ENCODE measurements around the gene NYAP1. TPM values are rescaled to one million over a fixed set of nuclear protein-coding genes. Genes with fewer than 3 reads are reported as not detected.

The NYAP1 gene
- total RNA-seq, 1 donor from 2014 or later: 1.2 TPM

- Mint-ChIP-seq H3K27me3 (ENCODE audit: insufficient read depth, low read depth) (peaks cover 7% of the 10 kb centered on the region), H3K9me3 (no peaks in the 10 kb centered on the region), H3K27ac (peak overlapping the region; percentile 30), H3K4me3 (peak overlapping the region; percentile 77), H3K36me3 (no peaks in the 10 kb centered on the region), H3K4me1 (peaks cover 37% of the 10 kb centered on the region)
- DNase-seq (ENCODE audit: low spot score): no peak
- Histone ChIP-seq H3K9me3 (ENCODE audit: low read depth) (no peaks in the 10 kb centered on the region), H3K9ac (no peak overlapping the region), H3K27ac (no peak overlapping the region), H3K27me3 (no peaks in the 10 kb centered on the region), H3K79me2 (ENCODE audit: low read depth) (peaks cover 14% of the 10 kb centered on the region), H3K4me1 (peaks cover 16% of the 10 kb centered on the region), H3F3A (ENCODE audit: low read depth) (peaks cover 21% of the 10 kb centered on the region), H3K4me2 (peak overlapping the region; percentile 94), H3K36me3 (no peaks in the 10 kb centered on the region), H4K20me1 (ENCODE audit: low read depth) (peaks cover 6% of the 10 kb centered on the region), H2AFZ (replicated peaks) (no peak overlapping the region), H3K4me3 (peak overlapping the region; percentile 71)
- TF ChIP-seq EZH2phosphoT487 (IDR thresholded peaks at IDR 0.05) (no peak), CTCF (IDR thresholded peaks at IDR 0.05) (peak; percentile 38)
Measured at GRCh38 chr7:100476903-100477870, 6.5 kb upstream of the NYAP1 start.

DNA sequence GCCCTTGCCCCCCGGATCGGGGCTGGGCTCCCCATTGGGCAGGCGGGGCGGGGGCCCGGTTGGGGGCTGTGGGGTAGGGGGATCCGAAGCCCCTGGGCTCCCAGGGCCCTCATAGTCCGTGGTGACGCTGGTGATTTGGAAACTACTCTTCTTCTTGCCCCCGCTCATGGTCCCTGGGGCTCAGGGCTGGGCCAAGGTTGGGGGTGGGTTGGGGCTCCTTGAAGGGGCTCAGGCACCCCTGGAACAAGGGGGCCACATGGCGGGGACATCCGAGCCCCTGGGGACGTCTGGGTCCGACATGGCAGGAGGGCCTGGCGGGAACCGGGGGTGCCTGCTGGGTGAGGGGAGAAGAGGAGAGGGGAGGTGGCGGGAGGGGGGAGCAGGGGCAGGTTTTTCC lies 5.9 kb upstream of the NYAP1 start:
- peaks cover 16% of the 10 kb centered on the region for H3K4me1 ChIP-seq
- H3K9me3 ChIP-seq (ENCODE audit: low read depth): no peaks in the 10 kb centered on the region
- peaks cover 14% of the 10 kb centered on the region for H3K79me2 ChIP-seq (ENCODE audit: low read depth)
- Mint-ChIP-seq H3K27me3 (ENCODE audit: insufficient read depth, low read depth) (peaks cover 7% of the 10 kb centered on the region), H3K27ac (no peak overlapping the region), H3K4me1 (peaks cover 42% of the 10 kb centered on the region), H3K36me3 (no peaks in the 10 kb centered on the region), H3K4me3 (peak overlapping the region; percentile 92), H3K9me3 (no peaks in the 10 kb centered on the region)
- H3K4me3 ChIP-seq: peak overlapping the region; percentile 71
- H4K20me1 ChIP-seq (ENCODE audit: low read depth): peaks cover 6% of the 10 kb centered on the region
- no peak overlapping the region for H3K27ac ChIP-seq
- DNase-seq (ENCODE audit: low spot score): no peak
- H3F3A ChIP-seq (ENCODE audit: low read depth): peaks cover 27% of the 10 kb centered on the region
- H3K36me3 ChIP-seq: no peaks in the 10 kb centered on the region
- peak overlapping the region; percentile 94 for H3K4me2 ChIP-seq
- H3K9ac ChIP-seq: no peak overlapping the region
- H2AFZ ChIP-seq (replicated peaks): no peak overlapping the region
- H3K27me3 ChIP-seq: peaks cover 6% of the 10 kb centered on the region
- TF ChIP-seq EZH2phosphoT487 (IDR thresholded peaks at IDR 0.05): no peak
- TF ChIP-seq CTCF (IDR thresholded peaks at IDR 0.05): no peak

DNA sequence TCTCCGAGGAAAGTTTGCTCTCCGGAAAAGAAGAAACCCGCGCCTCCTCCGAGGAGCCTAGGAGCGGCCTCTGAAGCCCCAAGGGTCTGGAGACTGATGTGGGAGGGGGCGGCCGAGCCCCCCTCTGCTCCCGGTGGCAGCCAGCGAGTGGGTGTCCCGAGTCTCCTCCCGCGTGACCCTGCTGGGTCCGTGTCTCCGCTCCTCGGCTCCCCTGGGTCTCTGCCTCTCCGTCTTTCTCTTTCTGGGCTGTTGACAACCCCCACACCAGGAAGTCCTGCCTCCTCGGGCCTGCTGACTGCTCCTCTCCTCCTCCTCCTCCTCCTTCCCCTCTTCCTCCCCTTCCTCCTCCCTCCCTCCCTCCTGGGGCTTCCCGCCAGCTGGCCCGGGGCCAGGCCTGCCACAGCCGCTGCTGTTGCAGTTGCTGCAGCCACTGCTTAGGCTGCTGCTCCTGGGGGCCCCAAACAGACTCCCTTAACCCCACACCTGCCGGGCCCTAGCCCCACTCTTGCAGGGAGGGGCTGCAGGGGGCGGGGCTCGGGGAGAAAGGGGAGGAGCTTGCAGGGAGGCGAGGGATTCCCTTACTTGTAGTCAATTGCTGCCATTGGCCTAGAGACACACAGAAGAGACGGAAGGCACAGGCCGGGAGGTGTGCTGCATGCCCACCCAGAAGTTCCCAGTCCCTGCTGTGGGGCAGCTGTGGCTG lies 4.6 kb upstream of the NYAP1 start, which contains the start of gene TSC22D4:
TSC22D4 (minus strand) TSS at position 257 of the 703 bp plus-strand sequence. CDS start 1,176 bp downstream, outside the sequence.
- no peaks in the 10 kb centered on the region for H3K9me3 ChIP-seq (ENCODE audit: low read depth)
- TF ChIP-seq EZH2 (IDR thresholded peaks at IDR 0.05): no peak
- no peak for TF ChIP-seq EZH2phosphoT487 (IDR thresholded peaks at IDR 0.05)
- TF ChIP-seq CTCF (IDR thresholded peaks at IDR 0.05): no peak
- no peaks in the 10 kb centered on the region for H3K9me3 Mint-ChIP-seq
- peaks cover 27% of the 10 kb centered on the region for H3F3A ChIP-seq (ENCODE audit: low read depth)
- H3K4me1 ChIP-seq: peaks cover 16% of the 10 kb centered on the region
- no peaks in the 10 kb centered on the region for H3K36me3 ChIP-seq
- peak within 1 kb of the TSS; percentile 91 for H3K27ac Mint-ChIP-seq
- H4K20me1 ChIP-seq (ENCODE audit: low read depth): peaks cover 6% of the 10 kb centered on the region
- no peak within 1 kb of the TSS for H3K27ac ChIP-seq
- H3K4me2 ChIP-seq: peak within 1 kb of the TSS; percentile 94
- H3K4me3 Mint-ChIP-seq: peak within 1 kb of the TSS; percentile 92
- H3K4me1 Mint-ChIP-seq: peaks cover 40% of the 10 kb centered on the region
- peak within 1 kb of the TSS; percentile 54 for H2AFZ ChIP-seq (replicated peaks)
- H3K79me2 ChIP-seq (ENCODE audit: low read depth): peaks cover 14% of the 10 kb centered on the region
- H3K9ac ChIP-seq: peak within 1 kb of the TSS; percentile 60
- no peaks in the 10 kb centered on the region for H3K36me3 Mint-ChIP-seq
- H3K27me3 ChIP-seq: peaks cover 9% of the 10 kb centered on the region
- H3K27me3 Mint-ChIP-seq (ENCODE audit: insufficient read depth, low read depth): peaks cover 3% of the 10 kb centered on the region
- H3K4me3 ChIP-seq: peak within 1 kb of the TSS; percentile 71
- DNase-seq (ENCODE audit: low spot score): peak; percentile 92
